Suprapubic skin (tissue), 4 donors: Measurements from ENCODE around the gene LRRTM4. TPM values are rescaled to one million over a fixed set of nuclear protein-coding genes. Genes with fewer than 3 reads are reported as not detected.
"Not testable (repeated sequence)": the region's sequence is repeated elsewhere in the genome, so short reads cannot be mapped to it uniquely, and the experiment has no call there.

Experiments used
- DNase-seq, 2 donors: peaks; one replicate each; pipeline ENCODE4 v3.0.0-alpha.2; 2019; ENCODE audit warnings: low spot score in 2 of 2
- H3K27ac ChIP-seq: fragments of 200-600 bp; sonication (generic); one replicate; pipeline ENCODE4 v1.5.1; 2019
- H3K27me3 ChIP-seq: fragments of 200-600 bp; sonication (generic); one replicate; pipeline ENCODE4 v1.5.1; 2019
- H3K36me3 ChIP-seq: fragments of 200-600 bp; sonication (generic); one replicate; pipeline ENCODE4 v1.5.1; 2019
- H3K4me1 ChIP-seq: fragments of 200-600 bp; sonication (generic); one replicate; pipeline ENCODE4 v1.5.1; 2019
- H3K4me3 ChIP-seq: fragments of 200-600 bp; sonication (generic); one replicate; pipeline ENCODE4 v1.5.1; 2019; ENCODE audit warnings: mild to moderate bottlenecking
- H3K9me3 ChIP-seq: fragments of 200-600 bp; sonication (generic); one replicate; pipeline ENCODE4 v1.5.1; 2019
- CTCF ChIP-seq, 2 donors: fragments of 200-600 bp in 1 of 2; fragments of 450-650 bp in 1 of 2; sonication (generic) in 1 of 2; IDR thresholded peaks; one replicate each; pipeline ENCODE4 v1.5.1; 2016 to 2019; ENCODE audit warnings: antibody characterized with exemption in 2 of 2, mild to moderate bottlenecking in 1 of 2, moderate library complexity in 1 of 2
- EP300 ChIP-seq: sonication (generic); formaldehyde crosslinking; IDR thresholded peaks from one replicate; pipeline ENCODE4 v1.6.1; 2017; ENCODE audit warnings: antibody characterized with exemption
- POLR2A ChIP-seq, 2 donors: fragments of 450-650 bp; IDR thresholded peaks; one replicate each; pipeline ENCODE4 v1.6.1; 2017; ENCODE audit warnings: antibody characterized with exemption in 2 of 2, mild to moderate bottlenecking in 2 of 2, moderate library complexity in 2 of 2
- POLR2AphosphoS5 ChIP-seq, 3 donors: sonication (generic); formaldehyde crosslinking; IDR thresholded peaks; one replicate each; pipeline ENCODE4 v1.6.1; 2017; ENCODE audit warnings: antibody characterized with exemption in 3 of 3
- WGBS: methylation state at CpG from one replicate; pipeline ENCODE4 v1.1.5; 2018; 5-methylcytosine and 5-hydroxymethylcytosine counted together
- total RNA-seq, 4 donors: library from RNA; depleted of rRNA; stranded (reverse); fragments of >200 nt; gene quantifications; one replicate each; pipeline ENCODE4 v1.1.0, GENCODE V29; 2016

LRRTM4 gene
- total RNA-seq, 4 donors from 2014 or later, result not detected

- TF ChIP-seq POLR2AphosphoS5 (IDR thresholded peaks at IDR 0.05), result no peak
- no peak for TF ChIP-seq CTCF (IDR thresholded peaks at IDR 0.05)
- no peak for TF ChIP-seq POLR2A (IDR thresholded peaks at IDR 0.05)
- TF ChIP-seq EP300, result no peak
- Histone ChIP-seq H3K4me1 (no peaks in the 10 kb centered on the region), H3K36me3 (no peaks in the 10 kb centered on the region), H3K4me3 (no peak overlapping the region), H3K9me3 (no peaks in the 10 kb centered on the region), H3K27me3 (no peaks in the 10 kb centered on the region), H3K27ac (no peak overlapping the region)
- WGBS, result 88% methylated on average over 3 of the region's 3 CpGs
- DNase-seq, result no peak
Measured at GRCh38 chr2:76713312-76713711, 808.9 kb downstream of the LRRTM4 start.

- Histone ChIP-seq H3K4me3 (no peak overlapping the region), H3K27ac (no peak overlapping the region), H3K27me3 (no peaks in the 10 kb centered on the region), H3K4me1 (no peaks in the 10 kb centered on the region), H3K9me3 (no peaks in the 10 kb centered on the region), H3K36me3 (no peaks in the 10 kb centered on the region)
- WGBS, result 50% methylated on average over 2 of the region's 2 CpGs
- DNase-seq, result no peak
- TF ChIP-seq POLR2AphosphoS5 (IDR thresholded peaks at IDR 0.05) (no peak), CTCF (IDR thresholded peaks at IDR 0.05) (no peak), POLR2A (IDR thresholded peaks at IDR 0.05) (no peak), EP300 (no peak)
Measured at GRCh38 chr2:76711490-76711889, 810.7 kb downstream of the LRRTM4 start.

- H3K9me3 ChIP-seq, result no peaks in the 10 kb centered on the region
Measured at GRCh38 chr2:76700894-76701293, 821.3 kb downstream of the LRRTM4 start.

GRCh38 chr2:76697998-76698713 is 824.0 kb downstream of the LRRTM4 start:
- not testable (repeated sequence) for H3K27me3 ChIP-seq, H3K4me3 ChIP-seq, H3K27ac ChIP-seq, H3K4me1 ChIP-seq, H3K9me3 ChIP-seq, DNase-seq, H3K36me3 ChIP-seq
- 93% methylated on average over 13 of the region's 33 CpGs for WGBS

More at GRCh38 chr2:76700894-76701293, 821.3 kb downstream of the LRRTM4 start:
- 68% methylated on average over 6 of the region's 6 CpGs for WGBS
- Histone ChIP-seq H3K27ac (no peak overlapping the region), H3K27me3 (no peaks in the 10 kb centered on the region), H3K4me3 (no peak overlapping the region), H3K4me1 (no peaks in the 10 kb centered on the region), H3K36me3 (no peaks in the 10 kb centered on the region)
- TF ChIP-seq POLR2AphosphoS5 (IDR thresholded peaks at IDR 0.05) (no peak), EP300 (no peak), CTCF (IDR thresholded peaks at IDR 0.05) (no peak), POLR2A (IDR thresholded peaks at IDR 0.05) (no peak)
- no peak for DNase-seq
